K562 (cell line): Measurements from ENCODE around the gene NTNG1. TPM values are rescaled to one million over a fixed set of nuclear protein-coding genes. Genes with fewer than 3 reads are reported as not detected.
A peak's percentile ranks its signal among the peaks of the same experiment; 100 is the strongest.

Experiments used
- ATAC-seq: fragments of 200-7000 bp; cut with Tn5 transposase; 3 replicates; pipeline ENCODE4 v1.9.1; 2020; ENCODE audit warnings: moderate library complexity
- BruUV-seq: library from RNA; stranded (reverse); fragments of 400-500 nt; replicated peaks from 2 replicates; lab custom pipeline; 2021; lab: Mats Ljungman, UMichigan
- CTCF ChIA-PET: fragments of 300-600 bp; formaldehyde crosslinking; extraction: SDS; loops from one replicate; lab custom pipeline; 2021; ENCODE audit warnings: low intra/inter-chr PET ratio; lab: Yijun Ruan, JAX
- POLR2A ChIA-PET: fragments of 300-600, 350-650 bp; sonication (Branson Sonifier 250); formaldehyde crosslinking; extraction: SDS; loops from one replicate; lab custom pipeline; 2021; ENCODE audit warnings: antibody characterized with exemption, inconsistent platforms; lab: Yijun Ruan, JAX
- DNase-seq, 4 experiments: peaks; one replicate each; pipeline versions ENCODE4 v3.0.0 to v3.0.0-alpha.2; 2011 to 2018; ENCODE audit warnings: low spot score in 3 of 4, mixed read lengths in 3 of 4; ENCODE audit errors: extremely low read depth in 1 of 4
- FAIRE-seq: peaks from 2 replicates; lab custom pipeline; 2011; peaks lifted over from hg19 to GRCh38; lab: Jason Lieb, UNC
- H2AFZ ChIP-seq: 2 replicates; pipeline ENCODE4 v1.6.0; 2011; ENCODE audit warnings: low read depth, low read length, control low read depth, inconsistent platforms
- H3K27ac ChIP-seq: fragments of 200-600 bp; 3 replicates; pipeline ENCODE4 v1.8.0; 2011; ENCODE audit warnings: low read depth, mild to moderate bottlenecking, control low read depth, inconsistent platforms, low read length, moderate library complexity, mixed read lengths; ENCODE audit errors: extremely low read depth
- H3K27me3 ChIP-seq, 2 experiments: fragments of 300-600 bp in 1 of 2; 2 replicates in 1 of 2; 3 replicates in 1 of 2; pipeline versions ENCODE4 v1.6.0 to v1.8.0; 2011; ENCODE audit warnings: inconsistent platforms in 2 of 2, low read length in 2 of 2, mild to moderate bottlenecking in 1 of 2, mixed read lengths in 1 of 2, moderate library complexity in 1 of 2; ENCODE audit not compliant: control insufficient read depth in 2 of 2, insufficient read depth in 2 of 2
- H3K36me3 ChIP-seq: fragments of 300-600 bp; 3 replicates; pipeline ENCODE4 v1.8.0; 2011; ENCODE audit warnings: mild to moderate bottlenecking, low read length, inconsistent platforms; ENCODE audit not compliant: control insufficient read depth, insufficient read depth
- H3K4me1 ChIP-seq, 2 experiments: fragments of 200-600 bp in 1 of 2; replicated peaks in 1 of 2; 2 replicates in 1 of 2; 3 replicates in 1 of 2; pipeline versions ENCODE4 v1.5.1 to v1.8.0; 2011; ENCODE audit warnings: inconsistent platforms in 2 of 2, low read length in 2 of 2, mild to moderate bottlenecking in 1 of 2, mixed read lengths in 1 of 2, moderate library complexity in 1 of 2; ENCODE audit not compliant: control insufficient read depth in 2 of 2, insufficient read depth in 2 of 2
- H3K4me2 ChIP-seq: 2 replicates; pipeline ENCODE4 v1.6.1; 2011; ENCODE audit warnings: low read length, control low read depth, inconsistent platforms, mixed read lengths; ENCODE audit not compliant: insufficient read depth
- H3K4me3 ChIP-seq: fragments of 200-600 bp; sonication (generic), shearing (Covaris generic); 2 replicates; pipeline ENCODE4 v1.5.1; 2016; ENCODE audit warnings: control low read depth, inconsistent platforms
- H3K79me2 ChIP-seq: fragments of 200-600 bp; 3 replicates; pipeline ENCODE4 v1.8.0; 2011; ENCODE audit warnings: low read length, inconsistent platforms; ENCODE audit not compliant: control insufficient read depth, insufficient read depth
- H3K9ac ChIP-seq, 2 experiments: 2 replicates each; pipeline versions ENCODE4 v1.6.0 to v1.6.1; 2011; ENCODE audit warnings: low read depth in 2 of 2, low read length in 2 of 2, control low read depth in 1 of 2, inconsistent platforms in 1 of 2, mild to moderate bottlenecking in 1 of 2, mixed read lengths in 1 of 2; ENCODE audit not compliant: insufficient read depth in 1 of 2
- H3K9me1 ChIP-seq: one replicate; pipeline ENCODE4 v1.6.0; 2011; ENCODE audit warnings: inconsistent platforms, mild to moderate bottlenecking, low read length, moderate library complexity; ENCODE audit not compliant: control insufficient read depth, insufficient read depth
- H3K9me3 ChIP-seq: replicated peaks from 2 replicates; pipeline ENCODE4 v1.5.1; 2011; ENCODE audit warnings: low read depth, low read length, inconsistent platforms; ENCODE audit not compliant: control insufficient read depth, insufficient read depth
- H4K20me1 ChIP-seq: replicated peaks from 2 replicates; pipeline ENCODE4 v1.6.1; 2011; ENCODE audit warnings: low read length, inconsistent platforms, mixed read lengths; ENCODE audit not compliant: control insufficient read depth, insufficient read depth
- FOXJ3 ChIP-seq: sonication (generic); formaldehyde crosslinking; IDR thresholded peaks from 2 replicates; pipeline ENCODE4 v1.4.0; 2020; ENCODE audit warnings: mild to moderate bottlenecking, missing genetic modification reagents
- GTF2E2 ChIP-seq: fragments of 200-800 bp; sonication (Bioruptor generic); IDR thresholded peaks from 2 replicates; pipeline ENCODE4 v1.6.1; 2016; ENCODE audit warnings: missing genetic modification characterization, missing compliant biosample characterization
- KLF6 ChIP-seq: fragments of 250-450 bp; sonication (Bioruptor Pico); IDR thresholded peaks from 2 replicates; pipeline ENCODE4 v1.4.0; 2020; ENCODE audit warnings: mild to moderate bottlenecking, moderate library complexity, borderline replicate concordance
- RBM25 ChIP-seq: fragments of 200-400 bp; formaldehyde crosslinking; IDR thresholded peaks from 2 replicates; pipeline ENCODE4 v1.6.1; 2018; ENCODE audit warnings: low read length, low read depth, moderate library complexity; ENCODE audit not compliant: severe bottlenecking
- ZKSCAN3 ChIP-seq: fragments of 250-450 bp; sonication (Bioruptor Pico); IDR thresholded peaks from 2 replicates; pipeline ENCODE4 v1.4.0; 2020
- ZNF184 ChIP-seq: sonication (generic); formaldehyde crosslinking; IDR thresholded peaks from 2 replicates; pipeline ENCODE4 v1.5.0; 2020; ENCODE audit warnings: missing genetic modification reagents
- ZNF239 ChIP-seq: fragments of 250-450 bp; sonication (Bioruptor Pico); IDR thresholded peaks from 2 replicates; pipeline ENCODE4 v1.4.0; 2020; ENCODE audit warnings: mild to moderate bottlenecking
- WGBS: fragments of 100-300 bp; shearing (Covaris generic); methylation state at CpG from one replicate; pipeline ENCODE4 v1.1.6; 2016; ENCODE audit warnings: low coverage, mixed read lengths; ENCODE audit not compliant: insufficient coverage; ENCODE audit errors: missing lambda C conversion rate; 5-methylcytosine and 5-hydroxymethylcytosine counted together
- in situ Hi-C: fragments of 300-500 bp; cut with MboI; formaldehyde crosslinking; loops from 4 replicates; pipeline ENCODE4 v1.15.0; 2018; ENCODE audit warnings: inconsistent platforms, mixed read lengths
- intact Hi-C: fragments of 100-400 bp; cut with micrococcal nuclease; formaldehyde crosslinking; loops from 2 replicates; pipeline ENCODE4 v1.14.2; 2022
- polyA plus RNA-seq, 8 experiments: library from polyadenylated mRNA; depleted of rRNA in 4 of 8; stranded (reverse) in 5 of 8; unstranded in 3 of 8; fragments of >200 nt; fragmentation: Nextera tagmentation in 2 of 8; fragmentation: Illumina TruSeq in 1 of 8; extraction: Ambion mirVana in 2 of 8; extraction: Trizol in 1 of 8; gene quantifications; 2 replicates each; pipeline versions ENCODE4 v1.2.1 to v1.2.3, GENCODE V29; 2011 to 2014; ENCODE audit warnings: inconsistent platforms in 1 of 8, missing spikeins in 1 of 8
- total RNA-seq, 7 experiments: library from RNA; depleted of rRNA in 6 of 7; stranded (reverse); fragments of >200 nt in 6 of 7; fragmentation: Illumina TruSeq in 2 of 7; extraction: Trizol in 2 of 7; gene quantifications; 2 replicates each; pipeline versions ENCODE4 v1.2.1 to v1.2.3, GENCODE V29; 2011 to 2021; ENCODE audit warnings: low replicate concordance in 1 of 7
- TF ChIP-seq, protein P1 (sequence below), 3 experiments: IDR thresholded peaks in 2 of 3; conservative IDR thresholded peaks in 1 of 3; 2 replicates each; pipeline ENCODE4 v1.5.1; 2011 to 2012; ENCODE audit warnings: low read length in 3 of 3, mild to moderate bottlenecking in 3 of 3, control low read depth in 2 of 3, improper control_type of control experiment in 1 of 3, inconsistent platforms in 1 of 3, low read depth in 1 of 3, mixed read lengths in 1 of 3, moderate library complexity in 1 of 3; ENCODE audit not compliant: insufficient read depth in 2 of 3
- TF ChIP-seq, protein P2 (sequence below): fragments of 450-650 bp; IDR thresholded peaks from 2 replicates; pipeline ENCODE4 v1.6.1; 2016; ENCODE audit warnings: low read depth, mild to moderate bottlenecking, moderate library complexity
- TF ChIP-seq, protein P3 (sequence below): fragments of 250-450 bp; sonication (Bioruptor Pico); IDR thresholded peaks from 2 replicates; pipeline ENCODE4 v1.8.0; 2022; ENCODE audit warnings: inconsistent platforms, mild to moderate bottlenecking, moderate library complexity, borderline replicate concordance

Gene NTNG1
- total and polyA plus RNA-seq, 9 of the 15 experiments (the other 6 are each of a cell fraction or from before 2014, with no cell fraction given): not detected

DNA sequence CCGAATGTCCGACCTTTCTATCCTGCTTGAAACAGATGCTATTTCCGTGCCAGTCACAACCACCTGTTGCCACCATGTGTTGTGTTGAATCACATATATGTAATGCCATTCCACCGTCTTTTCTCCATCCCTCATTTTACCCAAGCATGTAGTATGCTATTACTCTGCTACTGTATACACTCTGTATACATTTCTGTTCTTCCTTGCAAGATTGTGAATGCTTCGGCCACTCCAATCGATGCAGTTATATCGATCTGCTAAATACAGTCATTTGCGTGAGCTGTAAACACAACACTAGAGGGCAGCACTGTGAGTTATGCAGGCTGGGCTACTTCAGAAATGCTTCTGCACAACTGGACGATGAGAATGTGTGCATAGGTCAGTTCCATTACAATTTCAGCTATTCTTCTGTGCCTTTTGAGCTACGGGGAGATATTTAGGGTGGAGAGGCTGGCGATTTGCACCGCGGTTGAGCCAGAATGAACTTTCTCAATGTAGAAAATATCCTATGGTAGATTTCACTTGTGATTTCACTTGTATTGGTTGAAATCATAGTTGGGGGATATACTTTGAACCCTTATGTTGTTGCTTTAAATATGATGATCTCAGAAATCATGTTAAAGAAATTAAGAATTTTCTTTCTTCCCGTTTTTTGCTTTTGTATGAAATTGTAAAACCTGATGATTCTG, 289.8 kb downstream of the NTNG1 start (continued):
- TF ChIP-seq, protein P1, sequence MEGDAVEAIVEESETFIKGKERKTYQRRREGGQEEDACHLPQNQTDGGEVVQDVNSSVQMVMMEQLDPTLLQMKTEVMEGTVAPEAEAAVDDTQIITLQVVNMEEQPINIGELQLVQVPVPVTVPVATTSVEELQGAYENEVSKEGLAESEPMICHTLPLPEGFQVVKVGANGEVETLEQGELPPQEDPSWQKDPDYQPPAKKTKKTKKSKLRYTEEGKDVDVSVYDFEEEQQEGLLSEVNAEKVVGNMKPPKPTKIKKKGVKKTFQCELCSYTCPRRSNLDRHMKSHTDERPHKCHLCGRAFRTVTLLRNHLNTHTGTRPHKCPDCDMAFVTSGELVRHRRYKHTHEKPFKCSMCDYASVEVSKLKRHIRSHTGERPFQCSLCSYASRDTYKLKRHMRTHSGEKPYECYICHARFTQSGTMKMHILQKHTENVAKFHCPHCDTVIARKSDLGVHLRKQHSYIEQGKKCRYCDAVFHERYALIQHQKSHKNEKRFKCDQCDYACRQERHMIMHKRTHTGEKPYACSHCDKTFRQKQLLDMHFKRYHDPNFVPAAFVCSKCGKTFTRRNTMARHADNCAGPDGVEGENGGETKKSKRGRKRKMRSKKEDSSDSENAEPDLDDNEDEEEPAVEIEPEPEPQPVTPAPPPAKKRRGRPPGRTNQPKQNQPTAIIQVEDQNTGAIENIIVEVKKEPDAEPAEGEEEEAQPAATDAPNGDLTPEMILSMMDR (IDR thresholded peaks at IDR 0.05 in 2 of 3, conservative IDR thresholded peaks at IDR 0.05 in 1 of 3; ENCODE audit: insufficient read depth in 2 of 3, low read depth in 1 of 3, low read length in 3 of 3): peak in 2 of 3 experiments; percentile 40 to 62; a peak in 4 of 6 replicates
- TF ChIP-seq, all 486 proteins: peak for 3

DNA sequence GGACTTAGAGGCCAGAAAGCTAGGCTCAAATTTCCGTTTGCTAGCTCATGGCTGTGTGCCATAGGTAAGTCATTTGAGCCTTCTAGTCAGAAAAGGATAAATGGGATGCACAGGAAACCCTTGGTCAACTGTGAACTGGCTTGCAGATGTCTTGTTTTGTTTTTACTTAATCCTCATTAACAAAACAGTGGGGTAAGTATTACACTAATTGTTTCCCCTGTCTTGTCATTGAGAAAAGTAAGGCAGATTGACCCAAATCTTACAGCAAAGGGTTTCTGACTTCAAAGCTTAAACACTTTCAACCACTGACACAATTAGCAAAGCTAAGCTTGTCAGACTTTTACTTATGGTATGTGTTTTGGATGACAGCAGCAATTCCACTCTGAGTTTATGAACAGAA, 291.3 kb downstream of the NTNG1 start:
- intact Hi-C loops: no loop called here
- FAIRE-seq: no peak
- no peak overlapping the region for H3K4me3 ChIP-seq
- no peaks in the 10 kb centered on the region for H3K9me1 ChIP-seq
- POLR2A ChIA-PET: no interaction called here
- in situ Hi-C loops: no loop called here
- H3K4me2 ChIP-seq: no peak overlapping the region
- no peaks in the 10 kb centered on the region for H3K9me3 ChIP-seq
- H3K79me2 ChIP-seq: no peaks in the 10 kb centered on the region
- H3K27ac ChIP-seq: no peak overlapping the region
- WGBS: 0% methylated on average over 1 of the region's 1 CpG
- CTCF ChIA-PET: no interaction called here
- no peaks in the 10 kb centered on the region for H3K27me3 ChIP-seq
- no peak overlapping the region for H3K9ac ChIP-seq
- H2AFZ ChIP-seq: no peak overlapping the region
- H3K36me3 ChIP-seq: no peaks in the 10 kb centered on the region
- BruUV-seq: no TSS peak
- no peak for ATAC-seq
- H3K4me1 ChIP-seq: no peaks in the 10 kb centered on the region
- H4K20me1 ChIP-seq: no peaks in the 10 kb centered on the region
- no peak for DNase-seq
- TF ChIP-seq ZNF184 (CRISPR knock-in tag) (no peak), ZKSCAN3 (CRISPR knock-in tag) (no peak), KLF6 (CRISPR knock-in tag) (no peak), GTF2E2 (tag) (no peak), ZNF239 (CRISPR knock-in tag) (no peak), RBM25 (no peak), FOXJ3 (CRISPR knock-in tag) (no peak)
- TF ChIP-seq, protein P2, sequence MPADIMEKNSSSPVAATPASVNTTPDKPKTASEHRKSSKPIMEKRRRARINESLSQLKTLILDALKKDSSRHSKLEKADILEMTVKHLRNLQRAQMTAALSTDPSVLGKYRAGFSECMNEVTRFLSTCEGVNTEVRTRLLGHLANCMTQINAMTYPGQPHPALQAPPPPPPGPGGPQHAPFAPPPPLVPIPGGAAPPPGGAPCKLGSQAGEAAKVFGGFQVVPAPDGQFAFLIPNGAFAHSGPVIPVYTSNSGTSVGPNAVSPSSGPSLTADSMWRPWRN: no peak
- TF ChIP-seq, protein P3, sequence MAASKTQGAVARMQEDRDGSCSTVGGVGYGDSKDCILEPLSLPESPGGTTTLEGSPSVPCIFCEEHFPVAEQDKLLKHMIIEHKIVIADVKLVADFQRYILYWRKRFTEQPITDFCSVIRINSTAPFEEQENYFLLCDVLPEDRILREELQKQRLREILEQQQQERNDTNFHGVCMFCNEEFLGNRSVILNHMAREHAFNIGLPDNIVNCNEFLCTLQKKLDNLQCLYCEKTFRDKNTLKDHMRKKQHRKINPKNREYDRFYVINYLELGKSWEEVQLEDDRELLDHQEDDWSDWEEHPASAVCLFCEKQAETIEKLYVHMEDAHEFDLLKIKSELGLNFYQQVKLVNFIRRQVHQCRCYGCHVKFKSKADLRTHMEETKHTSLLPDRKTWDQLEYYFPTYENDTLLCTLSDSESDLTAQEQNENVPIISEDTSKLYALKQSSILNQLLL: no peak
